Urothelium cell line (cell line): ENCODE results near the gene SLC13A4.
"Not testable (repeated sequence)": the region's sequence is repeated elsewhere in the genome, so short reads cannot be mapped to it uniquely, and the experiment has no call there.

Experiments
- DNase-seq: peaks from one replicate; pipeline ENCODE4 v3.0.0; 2011; ENCODE audit warnings: low spot score, mixed read lengths
- FAIRE-seq: peaks from 2 replicates; lab custom pipeline; 2011; peaks lifted over from hg19 to GRCh38; lab: Jason Lieb, UNC

Gene SLC13A4

DNA sequence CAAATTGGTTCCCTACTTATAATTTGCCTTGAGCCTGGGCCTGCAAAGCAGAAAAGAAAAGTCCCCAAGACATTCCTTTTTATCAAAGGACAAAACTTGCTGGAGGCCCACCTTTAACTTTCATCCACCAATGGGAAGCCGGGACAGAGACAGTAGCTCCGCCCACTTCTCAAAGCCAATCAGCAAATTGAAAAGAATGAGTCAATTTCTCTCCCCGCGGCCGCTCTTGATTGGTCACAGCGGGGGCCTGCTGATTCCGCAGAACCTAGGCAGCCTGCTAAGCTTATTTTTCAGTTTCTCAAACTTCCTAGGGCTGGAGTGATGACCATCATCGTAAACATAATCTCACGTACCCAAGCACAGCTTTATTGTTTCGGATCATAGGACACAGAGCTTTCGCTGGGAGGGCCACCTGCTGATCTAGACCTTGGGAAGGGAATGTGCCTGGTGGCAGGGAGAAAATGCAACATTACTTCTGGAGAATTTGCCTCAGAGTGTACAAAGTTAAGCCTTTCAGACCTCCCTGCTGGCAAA is at the start of gene SLC13A4:
TSS of gene SLC13A4 (minus strand) at position 51 of the 534 bp plus-strand sequence. CDS start 690 bp downstream, outside the sequence.
- FAIRE-seq: no peak
- DNase-seq: no peak

GRCh38 chr7:135775915-135776314 is 47.9 kb upstream of the SLC13A4 start:
- FAIRE-seq: not testable (repeated sequence)

GRCh38 chr7:135775230-135775629 is 47.2 kb upstream of the SLC13A4 start:
- DNase-seq (no peak), FAIRE-seq (no peak)

More at GRCh38 chr7:135775915-135776314, 47.9 kb upstream of the SLC13A4 start:
- not testable (repeated sequence) for DNase-seq

DNA sequence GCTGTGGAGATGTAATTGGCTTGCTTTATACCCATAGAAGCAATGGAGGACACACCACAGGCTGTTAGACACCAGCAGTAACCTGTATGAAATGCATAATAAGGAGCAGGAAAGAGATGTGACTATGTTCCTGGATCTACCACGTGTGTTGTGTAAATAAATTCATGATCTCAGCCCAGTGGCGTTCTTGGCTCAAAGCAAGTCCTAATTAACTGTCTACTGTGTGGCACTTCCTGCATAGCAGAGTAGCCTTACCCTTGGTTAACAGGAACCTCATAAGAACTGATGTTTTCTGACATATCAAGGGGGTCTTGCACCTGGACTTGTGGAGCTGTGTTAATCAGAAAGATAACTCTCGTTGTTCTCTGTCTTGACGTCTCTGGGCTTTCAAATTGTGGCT is 46.3 kb upstream of the SLC13A4 start:
- no peak for FAIRE-seq
- no peak for DNase-seq

DNA sequence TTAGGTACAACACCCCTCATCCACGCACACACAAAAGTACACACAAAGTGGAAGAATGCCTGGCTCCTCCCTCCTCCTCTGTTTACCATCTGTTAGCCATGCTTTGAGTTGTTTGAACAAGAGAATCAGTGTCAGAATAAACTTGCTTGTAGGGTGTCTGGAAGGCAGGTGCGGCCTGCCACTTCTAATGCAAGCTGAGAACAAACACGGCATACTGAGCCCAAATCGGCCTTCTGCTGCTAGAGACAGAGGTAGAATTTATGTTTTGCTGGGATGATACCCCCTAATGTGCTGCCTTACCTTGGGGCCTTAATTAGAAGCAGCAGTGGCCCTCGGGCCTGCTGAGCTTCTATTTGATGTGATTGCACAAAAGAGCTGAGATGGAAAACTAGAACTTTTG is 45.5 kb upstream of the SLC13A4 start:
- DNase-seq (no peak), FAIRE-seq (no peak)

DNA sequence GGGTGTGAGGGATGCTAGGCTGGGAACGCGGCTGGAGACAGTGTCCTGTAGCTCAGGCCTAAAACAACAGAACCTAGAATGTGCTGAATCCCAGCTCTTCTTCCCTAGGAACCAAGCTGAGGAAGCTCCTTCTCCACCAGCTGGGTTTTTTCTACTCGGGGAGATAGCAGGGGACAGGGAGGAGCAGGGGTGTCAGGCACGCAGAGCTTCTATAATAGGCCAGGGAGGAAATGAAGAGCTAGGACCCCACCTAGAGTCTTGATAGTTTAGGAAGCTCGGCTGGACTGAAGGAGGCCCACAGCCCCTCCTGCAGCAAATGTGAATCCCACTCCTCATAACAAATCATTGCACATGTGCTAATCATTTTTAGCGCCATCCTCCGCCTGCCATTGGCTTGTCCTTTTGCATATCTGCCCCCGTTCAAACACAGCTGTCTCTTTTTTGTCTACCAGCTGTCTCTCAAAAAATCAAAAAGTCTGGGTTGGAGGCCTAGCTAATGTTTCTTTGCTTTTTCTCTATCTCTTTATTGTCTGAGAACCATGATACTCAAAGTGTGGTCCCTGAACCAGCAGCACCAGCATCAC is 44.7 kb upstream of the SLC13A4 start:
- FAIRE-seq: no peak

GRCh38 chr7:135771961-135772638 is 44.1 kb upstream of the SLC13A4 start:
- peak; percentile 36 for DNase-seq
- no peak for FAIRE-seq

More for the DNA sequence above, 44.7 kb upstream of the SLC13A4 start:
- no peak for DNase-seq

GRCh38 chr7:135771051-135771450 is 43.1 kb upstream of the SLC13A4 start:
- no peak for DNase-seq
- FAIRE-seq: no peak

DNA sequence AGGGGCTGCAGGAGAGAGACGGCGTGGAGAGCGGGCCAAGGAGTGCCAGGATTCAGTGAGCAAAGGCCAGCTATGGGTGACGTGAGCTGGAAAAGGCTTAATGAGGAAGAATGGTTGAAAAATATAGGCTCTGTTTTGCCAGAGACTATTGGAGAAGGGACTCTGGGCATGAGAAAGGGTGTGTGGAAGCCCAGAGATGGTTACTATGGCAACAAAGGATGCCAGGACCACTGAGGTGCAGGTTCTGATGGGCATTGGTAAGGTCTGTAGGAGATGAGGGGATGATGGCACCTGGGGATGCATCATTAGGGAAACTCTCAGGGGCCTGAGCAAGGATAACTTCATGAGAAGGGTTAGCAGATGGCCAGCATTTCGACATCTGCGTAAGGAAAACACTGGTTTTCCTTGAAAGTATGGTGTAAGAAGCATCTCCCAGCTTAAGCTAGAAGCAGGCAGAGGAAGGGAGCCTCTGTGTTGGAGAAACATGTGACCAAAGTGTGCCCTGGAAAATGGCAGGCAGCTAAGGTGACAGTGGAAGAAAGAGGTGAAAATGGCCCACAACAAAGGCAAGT is 42.2 kb upstream of the SLC13A4 start:
- FAIRE-seq: no peak
- DNase-seq: no peak

- DNase-seq (no peak), FAIRE-seq (no peak)
Measured at GRCh38 chr7:135769005-135769802, 41.2 kb upstream of the SLC13A4 start.

GRCh38 chr7:135768467-135768866 is 40.5 kb upstream of the SLC13A4 start:
- FAIRE-seq: no peak
- DNase-seq: no peak

GRCh38 chr7:135768064-135768463 is 40.1 kb upstream of the SLC13A4 start:
- no peak for FAIRE-seq

DNA sequence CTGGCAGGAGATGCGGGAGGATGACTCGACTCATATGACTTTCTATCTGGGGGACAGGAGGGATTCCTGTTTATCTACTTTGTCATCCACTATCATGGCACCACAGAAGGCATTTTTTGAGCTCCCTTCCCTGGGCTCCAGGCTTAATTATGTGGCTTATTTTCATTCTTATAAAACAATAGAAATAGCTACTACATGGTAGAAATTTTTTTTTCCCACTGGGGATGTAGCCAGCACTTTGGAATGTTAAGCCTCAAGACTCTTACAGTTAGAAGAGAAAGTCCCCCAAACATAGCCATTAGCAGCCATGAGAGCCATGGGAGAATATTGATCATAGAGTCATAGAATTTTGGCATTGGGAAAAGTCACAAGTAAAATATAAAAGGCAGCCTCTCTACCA is 35.3 kb upstream of the SLC13A4 start:
- no peak for FAIRE-seq
- no peak for DNase-seq

More at GRCh38 chr7:135768064-135768463, 40.1 kb upstream of the SLC13A4 start:
- no peak for DNase-seq

DNA sequence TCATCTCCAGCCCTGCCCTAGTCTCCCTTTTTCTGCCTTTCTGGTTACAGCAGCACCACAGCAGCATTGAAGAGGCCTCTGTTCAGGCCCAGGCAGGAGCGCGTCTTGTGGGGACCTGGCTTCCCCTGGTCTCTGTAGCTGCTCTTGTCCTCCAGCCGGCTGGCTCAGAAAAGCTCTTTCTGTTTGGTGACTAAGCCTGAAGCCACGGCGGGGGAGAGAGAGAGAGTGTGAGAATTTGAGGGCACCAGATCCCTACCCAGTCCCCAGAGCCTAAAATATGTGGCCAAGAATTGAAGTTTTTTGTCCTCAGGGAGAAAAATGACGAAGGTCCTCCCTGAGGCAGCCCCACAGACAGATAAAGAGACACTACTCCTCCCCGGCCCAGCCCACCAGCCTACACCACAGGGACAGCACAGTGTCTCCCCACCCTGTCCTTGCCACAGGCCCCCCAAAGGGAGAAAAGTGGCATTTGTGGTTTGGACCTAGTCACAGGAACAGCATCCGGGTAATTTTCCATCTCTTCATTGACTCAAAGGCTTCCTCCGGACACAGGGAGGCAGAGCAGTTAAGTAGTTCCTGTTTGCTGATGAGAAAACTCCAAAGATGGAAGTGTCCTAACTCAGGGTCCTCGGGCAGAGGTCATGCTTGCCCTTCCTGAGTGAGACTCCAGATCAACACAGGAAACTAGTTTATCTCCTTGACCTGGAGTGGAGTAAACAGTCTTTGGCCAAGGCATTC is 33.9 kb upstream of the SLC13A4 start:
- DNase-seq (no peak), FAIRE-seq (no peak)

DNA sequence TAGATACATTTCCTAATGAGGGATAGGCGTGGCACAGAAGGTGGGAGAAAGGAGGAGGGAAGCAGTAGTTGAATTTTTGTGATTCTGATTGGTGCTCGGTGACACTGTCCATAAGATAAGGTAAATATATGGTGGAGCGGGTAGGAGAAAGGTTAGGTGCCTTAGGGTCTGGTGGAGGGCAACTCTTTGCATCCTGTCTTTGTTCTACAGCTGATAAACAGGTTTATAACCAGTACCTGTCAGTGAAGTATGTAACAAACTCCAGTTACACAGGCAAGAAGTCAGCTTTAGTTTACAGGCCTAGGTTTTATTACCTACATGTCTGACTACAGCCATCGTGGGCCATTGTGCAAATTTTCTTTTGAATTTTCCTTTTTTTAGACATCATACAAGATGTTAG is 31.5 kb upstream of the SLC13A4 start:
- no peak for DNase-seq

GRCh38 chr7:135758531-135758932 is 30.5 kb upstream of the SLC13A4 start:
- DNase-seq: peak; percentile 35
- no peak for FAIRE-seq

More for the DNA sequence above, 31.5 kb upstream of the SLC13A4 start:
- no peak for FAIRE-seq

- DNase-seq: peak; percentile 23
- FAIRE-seq: no peak
Measured at GRCh38 chr7:135757719-135758411, 29.9 kb upstream of the SLC13A4 start.

DNA sequence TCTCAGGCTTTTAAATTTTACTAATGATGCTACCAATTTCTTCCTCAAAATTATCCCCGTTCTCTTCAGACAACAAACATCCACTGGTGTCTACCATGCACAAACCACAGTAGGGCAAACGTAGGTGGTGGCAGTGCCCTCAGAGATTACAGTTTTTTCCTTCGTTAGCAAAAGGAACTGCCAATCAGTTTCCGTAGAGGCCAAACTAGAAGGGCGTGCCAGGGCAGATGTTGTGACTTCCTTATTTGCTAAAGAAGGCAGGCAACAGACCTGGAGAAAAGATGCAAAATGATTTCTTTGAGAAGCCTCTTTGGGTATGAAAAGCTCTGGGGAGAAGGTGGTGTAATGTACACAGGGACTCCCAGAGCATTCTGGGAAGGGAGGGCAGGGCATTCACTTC is 28.2 kb upstream of the SLC13A4 start:
- no peak for DNase-seq
- FAIRE-seq: no peak

GRCh38 chr7:135755351-135755753 is 27.4 kb upstream of the SLC13A4 start:
- no peak for DNase-seq
- no peak for FAIRE-seq
